Keratinocyte (primary cell): ENCODE measurements around the gene SLC35E3. TPM values are rescaled to one million over a fixed set of nuclear protein-coding genes. Genes with fewer than 3 reads are reported as not detected.

Experiments used
- DNase-seq: peaks from one replicate; pipeline ENCODE4 v3.0.0-alpha.2; 2011; ENCODE audit warnings: low read depth, missing footprints, low spot score
- FAIRE-seq: peaks from 2 replicates; lab custom pipeline; 2011; peaks lifted over from hg19 to GRCh38; lab: Jason Lieb, UNC
- H2AFZ ChIP-seq: 2 replicates; pipeline ENCODE4 v1.6.0; 2012; ENCODE audit warnings: low read length, control low read depth, inconsistent platforms; ENCODE audit not compliant: control insufficient read depth
- H3K27ac ChIP-seq: 2 replicates; pipeline ENCODE4 v1.5.1; 2011; ENCODE audit warnings: low read length; ENCODE audit not compliant: control insufficient read depth, insufficient read depth
- H3K27me3 ChIP-seq: 3 replicates; pipeline ENCODE4 v1.6.0; 2011; ENCODE audit warnings: low read length; ENCODE audit not compliant: control insufficient read depth, insufficient read depth; ENCODE audit errors: extremely low read depth
- H3K36me3 ChIP-seq, 2 experiments: 2 replicates in 1 of 2; 3 replicates in 1 of 2; pipeline ENCODE4 v1.5.1; 2011; ENCODE audit warnings: low read length in 2 of 2, mild to moderate bottlenecking in 1 of 2; ENCODE audit not compliant: control insufficient read depth in 2 of 2, insufficient read depth in 2 of 2; ENCODE audit errors: extremely low read depth in 1 of 2
- H3K4me1 ChIP-seq: 3 replicates; pipeline ENCODE4 v1.5.1; 2011; ENCODE audit warnings: low read length; ENCODE audit not compliant: control insufficient read depth, insufficient read depth; ENCODE audit errors: extremely low read depth
- H3K4me2 ChIP-seq: 3 replicates; pipeline ENCODE4 v1.6.0; 2011; ENCODE audit warnings: low read depth, low read length; ENCODE audit not compliant: control insufficient read depth, insufficient read depth; ENCODE audit errors: extremely low read depth
- H3K4me3 ChIP-seq, 3 experiments: fragments of 200-600 bp in 1 of 3; sonication (generic) in 1 of 3; 2 replicates in 2 of 3; 3 replicates in 1 of 3; pipeline ENCODE4 v1.5.1; 2011 to 2016; ENCODE audit warnings: low read length in 3 of 3, mild to moderate bottlenecking in 3 of 3, control low read depth in 2 of 3, inconsistent platforms in 1 of 3, low read depth in 1 of 3, mixed read lengths in 1 of 3, mixed run types in 1 of 3, moderate library complexity in 1 of 3; ENCODE audit not compliant: control insufficient read depth in 2 of 3, insufficient read depth in 2 of 3; ENCODE audit errors: extremely low read depth in 1 of 3
- H3K79me2 ChIP-seq: 2 replicates; pipeline ENCODE4 v1.6.0; 2012; ENCODE audit warnings: low read length; ENCODE audit not compliant: control insufficient read depth, insufficient read depth
- H3K9ac ChIP-seq: 3 replicates; pipeline ENCODE4 v1.6.0; 2011; ENCODE audit warnings: low read length; ENCODE audit not compliant: control insufficient read depth, insufficient read depth; ENCODE audit errors: extremely low read depth
- H3K9me1 ChIP-seq: 3 replicates; pipeline ENCODE4 v1.6.0; 2011; ENCODE audit warnings: low read length; ENCODE audit not compliant: control insufficient read depth, insufficient read depth; ENCODE audit errors: extremely low read depth
- H3K9me3 ChIP-seq: 2 replicates; pipeline ENCODE4 v1.5.1; 2012; ENCODE audit warnings: low read depth, low read length; ENCODE audit not compliant: control insufficient read depth
- H4K20me1 ChIP-seq: 3 replicates; pipeline ENCODE4 v1.6.0; 2011; ENCODE audit warnings: low read length; ENCODE audit not compliant: control insufficient read depth, insufficient read depth; ENCODE audit errors: extremely low read depth
- EZH2 ChIP-seq: IDR thresholded peaks from one replicate; pipeline ENCODE4 v1.6.1; 2012; ENCODE audit warnings: inconsistent platforms, mild to moderate bottlenecking, low read length, moderate library complexity
- dilution Hi-C: fragments of 300-500 bp; cut with MboI; formaldehyde crosslinking; loops from one replicate; pipeline ENCODE4 v1.7.0; 2020; ENCODE audit warnings: low sequenced_read_pairs; ENCODE audit not compliant: extremely low pct_ligation_motif_present
- polyA plus RNA-seq, 5 experiments: library from polyadenylated mRNA; depleted of rRNA in 3 of 5; stranded (reverse) in 3 of 5; stranded (forward) in 1 of 5; unstranded in 1 of 5; fragments of >200 nt; gene quantifications; 1 replicate in 1 of 5; 2 replicates in 3 of 5; 3 replicates in 1 of 5; pipeline versions ENCODE4 v1.2.1 to v1.2.3, GENCODE V29; 2011 to 2012; ENCODE audit warnings: missing spikeins in 2 of 5, low read depth in 1 of 5, low replicate concordance in 1 of 5
- TF ChIP-seq, protein P1 (sequence below), 3 experiments: IDR thresholded peaks in 1 of 3; conservative IDR thresholded peaks in 1 of 3; optimal IDR thresholded peaks in 1 of 3; 2 replicates in 2 of 3; 3 replicates in 1 of 3; pipeline versions ENCODE3 to v1.5.1; 2011; ENCODE audit warnings: low read length in 3 of 3, mild to moderate bottlenecking in 3 of 3, moderate library complexity in 2 of 3, control low read depth in 1 of 3, inconsistent platforms in 1 of 3; ENCODE audit not compliant: insufficient read depth in 2 of 3; ENCODE audit errors: extremely low read depth in 1 of 3

SLC35E3 gene
- polyA plus RNA-seq, 1 donor (not counting 4 experiments of a cell fraction or from before 2014, with no cell fraction given), result 9.9 TPM

- H4K20me1 ChIP-seq, result no peaks in the 10 kb centered on the region
- dilution Hi-C loops, result no loop called here
- no peak overlapping the region for H3K27ac ChIP-seq
- H3K79me2 ChIP-seq, result no peaks in the 10 kb centered on the region
- no peaks in the 10 kb centered on the region for H3K9me3 ChIP-seq
- no peak for DNase-seq
- no peak overlapping the region for H3K4me2 ChIP-seq
- no peaks in the 10 kb centered on the region for H3K9me1 ChIP-seq
- no peak overlapping the region for H2AFZ ChIP-seq
- no peak overlapping the region for H3K4me3 ChIP-seq
- H3K9ac ChIP-seq, result no peak overlapping the region
- H3K36me3 ChIP-seq, result no peaks in the 10 kb centered on the region
- H3K27me3 ChIP-seq, result no peaks in the 10 kb centered on the region
- H3K4me1 ChIP-seq, result peaks cover 12% of the 10 kb centered on the region
- TF ChIP-seq, protein P1, sequence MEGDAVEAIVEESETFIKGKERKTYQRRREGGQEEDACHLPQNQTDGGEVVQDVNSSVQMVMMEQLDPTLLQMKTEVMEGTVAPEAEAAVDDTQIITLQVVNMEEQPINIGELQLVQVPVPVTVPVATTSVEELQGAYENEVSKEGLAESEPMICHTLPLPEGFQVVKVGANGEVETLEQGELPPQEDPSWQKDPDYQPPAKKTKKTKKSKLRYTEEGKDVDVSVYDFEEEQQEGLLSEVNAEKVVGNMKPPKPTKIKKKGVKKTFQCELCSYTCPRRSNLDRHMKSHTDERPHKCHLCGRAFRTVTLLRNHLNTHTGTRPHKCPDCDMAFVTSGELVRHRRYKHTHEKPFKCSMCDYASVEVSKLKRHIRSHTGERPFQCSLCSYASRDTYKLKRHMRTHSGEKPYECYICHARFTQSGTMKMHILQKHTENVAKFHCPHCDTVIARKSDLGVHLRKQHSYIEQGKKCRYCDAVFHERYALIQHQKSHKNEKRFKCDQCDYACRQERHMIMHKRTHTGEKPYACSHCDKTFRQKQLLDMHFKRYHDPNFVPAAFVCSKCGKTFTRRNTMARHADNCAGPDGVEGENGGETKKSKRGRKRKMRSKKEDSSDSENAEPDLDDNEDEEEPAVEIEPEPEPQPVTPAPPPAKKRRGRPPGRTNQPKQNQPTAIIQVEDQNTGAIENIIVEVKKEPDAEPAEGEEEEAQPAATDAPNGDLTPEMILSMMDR (optimal IDR thresholded peaks at IDR 0.05 in 1 of 3, IDR thresholded peaks at IDR 0.05 in 1 of 3, conservative IDR thresholded peaks at IDR 0.05 in 1 of 3; ENCODE audit: extremely low read depth in 1 of 3, insufficient read depth in 2 of 3, low read length in 3 of 3), result no peak
- no peak for TF ChIP-seq EZH2
- no peak for FAIRE-seq
Observed at GRCh38 chr12:68776976-68777610, 31.1 kb downstream of the SLC35E3 start.

DNA sequence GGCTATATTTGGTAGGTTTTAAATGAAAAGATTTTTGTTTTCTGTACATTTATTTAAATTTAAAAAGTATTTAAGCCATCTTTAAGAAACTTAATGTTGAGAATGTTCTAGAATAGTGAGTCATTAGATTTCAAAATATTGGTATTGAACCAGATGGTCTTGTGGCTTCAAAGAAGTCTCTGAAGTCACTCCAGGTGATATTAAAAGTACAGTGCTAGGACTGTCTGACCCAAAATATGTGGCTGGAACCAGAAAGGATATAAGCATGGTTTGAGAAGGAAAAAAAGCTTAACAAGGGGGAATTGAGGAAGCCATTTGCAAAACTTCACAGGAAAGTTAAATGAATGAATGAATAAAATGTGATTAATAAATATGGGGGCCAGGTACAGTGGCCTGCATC is 33.3 kb downstream of the SLC35E3 start:
- no peak overlapping the region for H3K9ac ChIP-seq

More for the DNA sequence above, 33.3 kb downstream of the SLC35E3 start:
- no peak for FAIRE-seq
- DNase-seq, result no peak
- no peak overlapping the region for H3K4me2 ChIP-seq
- dilution Hi-C loops, result no loop called here
- no peaks in the 10 kb centered on the region for H3K36me3 ChIP-seq
- no peaks in the 10 kb centered on the region for H3K27me3 ChIP-seq
- no peak overlapping the region for H3K27ac ChIP-seq
- H4K20me1 ChIP-seq, result no peaks in the 10 kb centered on the region
- H3K9me3 ChIP-seq, result no peaks in the 10 kb centered on the region
- no peak for TF ChIP-seq EZH2
- TF ChIP-seq, protein P1 (optimal IDR thresholded peaks at IDR 0.05 in 1 of 3, IDR thresholded peaks at IDR 0.05 in 1 of 3, conservative IDR thresholded peaks at IDR 0.05 in 1 of 3; ENCODE audit: extremely low read depth in 1 of 3, insufficient read depth in 2 of 3, low read length in 3 of 3), result no peak
- peaks cover 12% of the 10 kb centered on the region for H3K4me1 ChIP-seq
- no peak overlapping the region for H3K4me3 ChIP-seq
- no peak overlapping the region for H2AFZ ChIP-seq
- no peaks in the 10 kb centered on the region for H3K9me1 ChIP-seq
- no peaks in the 10 kb centered on the region for H3K79me2 ChIP-seq
